HepG2 (cell line): ENCODE measurements around the gene KCNK7. TPM values are rescaled to one million over a fixed set of nuclear protein-coding genes. Genes with fewer than 3 reads are reported as not detected.

Experiments
- ATAC-seq: fragments of 200-7000 bp; cut with Tn5 transposase; 3 replicates; pipeline ENCODE4 v1.9.1; 2020; ENCODE audit warnings: mild to moderate bottlenecking, moderate library complexity
- BruUV-seq: library from RNA; stranded (reverse); fragments of 400-500 nt; replicated peaks from 2 replicates; lab custom pipeline; 2021; lab: Mats Ljungman, UMichigan
- CTCF ChIA-PET: fragments of 300-600 bp; formaldehyde crosslinking; extraction: SDS; loops from one replicate; lab custom pipeline; 2021; ENCODE audit warnings: low total read pairs, inconsistent platforms, low intra/inter-chr PET ratio; lab: Yijun Ruan, JAX
- POLR2A ChIA-PET: fragments of 350-600 bp; sonication (Branson Sonifier 250); formaldehyde crosslinking; loops from one replicate; lab custom pipeline; 2020; ENCODE audit warnings: antibody characterized with exemption, inconsistent platforms; lab: Yijun Ruan, JAX
- DNase-seq: peaks from one replicate; pipeline ENCODE4 v3.0.0-alpha.2; 2015; ENCODE audit warnings: low spot score
- FAIRE-seq: peaks from 3 replicates; lab custom pipeline; 2011; peaks lifted over from hg19 to GRCh38; lab: Jason Lieb, UNC
- H2AFZ ChIP-seq: one replicate; pipeline ENCODE4 v1.6.1; 2011; ENCODE audit warnings: low read length, inconsistent platforms
- H3K27ac ChIP-seq: fragments of 300-600 bp; 3 replicates; pipeline ENCODE4 v1.8.0; 2011; ENCODE audit warnings: mixed run types, mild to moderate bottlenecking, mixed read lengths, low read length, inconsistent platforms; ENCODE audit not compliant: insufficient read depth; ENCODE audit errors: extremely low read length
- H3K27me3 ChIP-seq, 2 experiments: fragments of 200-600 bp in 1 of 2; 2 replicates in 1 of 2; 3 replicates in 1 of 2; pipeline versions ENCODE4 v1.6.0 to v1.8.0; 2011; ENCODE audit warnings: low read length in 2 of 2, mild to moderate bottlenecking in 2 of 2, moderate library complexity in 2 of 2, inconsistent platforms in 1 of 2; ENCODE audit not compliant: insufficient read depth in 2 of 2, control insufficient read depth in 1 of 2
- H3K36me3 ChIP-seq, 2 experiments: fragments of 200-600 bp in 1 of 2; replicated peaks in 1 of 2; 2 replicates in 1 of 2; 3 replicates in 1 of 2; pipeline versions ENCODE4 v1.5.1 to v1.8.0; 2011; ENCODE audit warnings: low read length in 2 of 2, inconsistent platforms in 1 of 2; ENCODE audit not compliant: insufficient read depth in 2 of 2, control insufficient read depth in 1 of 2
- H3K4me1 ChIP-seq: 2 replicates; pipeline ENCODE4 v1.5.1; 2012; ENCODE audit warnings: low read length, inconsistent platforms; ENCODE audit not compliant: insufficient read depth
- H3K4me2 ChIP-seq: 2 replicates; pipeline ENCODE4 v1.6.0; 2011; ENCODE audit warnings: low read depth, low read length, inconsistent platforms
- H3K4me3 ChIP-seq, 3 experiments: fragments of 200-600 bp in 1 of 3; sonication (generic), shearing (Covaris generic) in 1 of 3; replicated peaks in 1 of 3; 2 replicates each; pipeline ENCODE4 v1.5.1; 2011 to 2016; ENCODE audit warnings: low read length in 3 of 3, inconsistent platforms in 2 of 3, low read depth in 2 of 3, mild to moderate bottlenecking in 2 of 3, control low read depth in 1 of 3, mixed read lengths in 1 of 3; ENCODE audit not compliant: insufficient read depth in 1 of 3
- H3K79me2 ChIP-seq: one replicate; pipeline ENCODE4 v1.6.1; 2011; ENCODE audit warnings: low read length, inconsistent platforms; ENCODE audit not compliant: insufficient read depth
- H3K9ac ChIP-seq: 2 replicates; pipeline ENCODE4 v1.6.0; 2011; ENCODE audit warnings: mild to moderate bottlenecking, low read depth, low read length, inconsistent platforms; ENCODE audit not compliant: insufficient read depth
- H3K9me3 ChIP-seq: 2 replicates; pipeline ENCODE4 v1.5.1; 2012; ENCODE audit warnings: mild to moderate bottlenecking, low read length
- H4K20me1 ChIP-seq: 2 replicates; pipeline ENCODE4 v1.6.0; 2011; ENCODE audit warnings: inconsistent platforms, mild to moderate bottlenecking, low read length, moderate library complexity; ENCODE audit not compliant: insufficient read depth
- ARNT ChIP-seq: fragments of 450-650 bp; IDR thresholded peaks from 2 replicates; pipeline ENCODE4 v1.6.1; 2017
- ELF1 ChIP-seq: sonication (generic); formaldehyde crosslinking; IDR thresholded peaks from 2 replicates; pipeline ENCODE4 v1.4.0; 2020; ENCODE audit warnings: missing genetic modification reagents
- ESRRA ChIP-seq: sonication (generic); formaldehyde crosslinking; IDR thresholded peaks from 2 replicates; pipeline ENCODE4 v1.5.1; 2020; ENCODE audit warnings: mild to moderate bottlenecking, low read depth, missing genetic modification reagents
- FLYWCH1 ChIP-seq: sonication (generic); formaldehyde crosslinking; IDR thresholded peaks from 2 replicates; pipeline ENCODE4 v1.8.1; 2023; ENCODE audit warnings: mild to moderate bottlenecking, missing genetic modification reagents
- MAFF ChIP-seq: IDR thresholded peaks from 2 replicates; pipeline ENCODE4 v1.6.1; 2011; ENCODE audit warnings: low read depth, low read length, improper control_type of control experiment
- MIER3 ChIP-seq: IDR thresholded peaks from 2 replicates; pipeline ENCODE4 v1.6.1; 2016; ENCODE audit warnings: missing compliant biosample characterization, borderline replicate concordance
- MIXL1 ChIP-seq: IDR thresholded peaks from 2 replicates; pipeline ENCODE4 v1.6.1; 2016
- RBAK ChIP-seq: sonication (generic); formaldehyde crosslinking; IDR thresholded peaks from 2 replicates; pipeline ENCODE4 v1.5.1; 2020; ENCODE audit warnings: mild to moderate bottlenecking, missing genetic modification reagents
- RELA ChIP-seq: sonication (generic); formaldehyde crosslinking; IDR thresholded peaks from 2 replicates; pipeline ENCODE4 v1.4.0; 2020; ENCODE audit warnings: missing genetic modification reagents
- ZFX ChIP-seq: sonication (generic); formaldehyde crosslinking; IDR thresholded peaks from 2 replicates; pipeline ENCODE4 v1.4.0; 2020; ENCODE audit warnings: mild to moderate bottlenecking, low read depth, missing genetic modification reagents, moderate library complexity
- ZNF136 ChIP-seq: sonication (generic); formaldehyde crosslinking; IDR thresholded peaks from 2 replicates; pipeline ENCODE4 v1.8.1; 2022; ENCODE audit warnings: low read depth, mild to moderate bottlenecking, moderate library complexity, missing genetic modification reagents
- ZNF652 ChIP-seq: IDR thresholded peaks from 2 replicates; pipeline ENCODE4 v1.6.1; 2016; ENCODE audit warnings: low read depth, borderline replicate concordance
- ZNF766 ChIP-seq: sonication (generic); formaldehyde crosslinking; IDR thresholded peaks from 2 replicates; pipeline ENCODE4 v1.5.0; 2020; ENCODE audit warnings: missing genetic modification reagents, borderline replicate concordance
- WGBS: methylation state at CpG from one replicate; pipeline ENCODE4 v1.1.6; 2017; ENCODE audit warnings: low lambda C conversion rate; 5-methylcytosine and 5-hydroxymethylcytosine counted together
- in situ Hi-C: cut with HindIII; loops from 2 replicates; pipeline ENCODE4 v1.10.0; 2017; ENCODE audit warnings: low pct_unique_long_range_greater_than_20kb; ENCODE audit not compliant: extremely low pct_ligation_motif_present
- intact Hi-C: fragments of 100-400 bp; cut with micrococcal nuclease; formaldehyde crosslinking; loops from one replicate; pipeline ENCODE4 v1.10.0; 2022; ENCODE audit not compliant: unreplicated experiment
- polyA plus RNA-seq, 8 experiments: library from polyadenylated mRNA; depleted of rRNA in 3 of 8; stranded (reverse) in 7 of 8; unstranded in 1 of 8; fragments of >200 nt; fragmentation: Illumina TruSeq in 4 of 8; extraction: Trizol in 4 of 8; gene quantifications; 2 replicates each; pipeline versions ENCODE4 v1.2.1 to v1.2.3, GENCODE V29; 2011 to 2016; ENCODE audit warnings: low read depth in 4 of 8, missing spikeins in 1 of 8, mixed read lengths in 1 of 8; ENCODE audit not compliant: insufficient read depth in 1 of 8
- total RNA-seq, 5 experiments: library from RNA; depleted of rRNA; stranded (reverse); fragments of >200 nt; fragmentation: Illumina TruSeq; extraction: Trizol; gene quantifications; 2 replicates each; pipeline ENCODE4 v1.2.3, GENCODE V29; 2016; ENCODE audit warnings: low read depth in 1 of 5
- TF ChIP-seq, protein P1 (sequence below): sonication (generic); formaldehyde crosslinking; IDR thresholded peaks from 2 replicates; pipeline ENCODE4 v1.4.0; 2020; ENCODE audit warnings: mild to moderate bottlenecking, missing genetic modification reagents

Gene KCNK7
- total and polyA plus RNA-seq, 2 of the 13 experiments (the other 11 are each of a cell fraction or from before 2014, with no cell fraction given): 0.11 TPM; not detected in 1

DNA sequence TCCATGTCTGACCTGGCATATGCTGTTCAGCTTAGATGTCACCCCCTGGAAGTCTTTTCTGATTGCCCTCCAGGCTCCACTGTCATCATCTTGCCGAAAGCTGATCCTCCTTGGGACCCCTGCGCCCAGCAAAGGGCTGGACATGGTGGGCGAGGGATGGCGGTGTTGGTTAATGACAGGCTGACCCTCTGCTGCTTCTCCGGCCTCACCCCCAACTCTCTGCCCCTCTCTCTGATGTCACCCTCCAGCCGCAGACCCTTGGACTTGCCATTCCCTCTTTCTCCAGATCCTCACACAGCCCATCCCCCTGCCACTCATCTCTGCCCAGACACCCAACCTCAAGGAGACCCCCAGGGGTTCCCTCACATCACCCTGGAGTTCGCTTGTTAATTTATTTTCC lies 17.5 kb downstream of the KCNK7 start:
- BruUV-seq: no TSS peak
- POLR2A ChIA-PET: interaction anchor here (1.3 to 2.1 kb wide), 5 partner anchors 10 to 36 kb away, joined by 3 to 11 read pairs (median 7); partner anchors contain the start of gene MAP3K11
- TF ChIP-seq MAFF (no peak), MIER3 (no peak), RBAK (CRISPR knock-in tag) (no peak), FLYWCH1 (CRISPR knock-in tag) (no peak), ELF1 (CRISPR knock-in tag) (no peak), RELA (no peak), ZNF136 (CRISPR knock-in tag) (no peak), ARNT (no peak), ZNF766 (CRISPR knock-in tag) (no peak), ZNF652 (CRISPR knock-in tag) (no peak), ESRRA (CRISPR knock-in tag) (no peak), MIXL1 (CRISPR knock-in tag) (no peak), ZFX (CRISPR knock-in tag) (no peak)
- TF ChIP-seq, protein P1, sequence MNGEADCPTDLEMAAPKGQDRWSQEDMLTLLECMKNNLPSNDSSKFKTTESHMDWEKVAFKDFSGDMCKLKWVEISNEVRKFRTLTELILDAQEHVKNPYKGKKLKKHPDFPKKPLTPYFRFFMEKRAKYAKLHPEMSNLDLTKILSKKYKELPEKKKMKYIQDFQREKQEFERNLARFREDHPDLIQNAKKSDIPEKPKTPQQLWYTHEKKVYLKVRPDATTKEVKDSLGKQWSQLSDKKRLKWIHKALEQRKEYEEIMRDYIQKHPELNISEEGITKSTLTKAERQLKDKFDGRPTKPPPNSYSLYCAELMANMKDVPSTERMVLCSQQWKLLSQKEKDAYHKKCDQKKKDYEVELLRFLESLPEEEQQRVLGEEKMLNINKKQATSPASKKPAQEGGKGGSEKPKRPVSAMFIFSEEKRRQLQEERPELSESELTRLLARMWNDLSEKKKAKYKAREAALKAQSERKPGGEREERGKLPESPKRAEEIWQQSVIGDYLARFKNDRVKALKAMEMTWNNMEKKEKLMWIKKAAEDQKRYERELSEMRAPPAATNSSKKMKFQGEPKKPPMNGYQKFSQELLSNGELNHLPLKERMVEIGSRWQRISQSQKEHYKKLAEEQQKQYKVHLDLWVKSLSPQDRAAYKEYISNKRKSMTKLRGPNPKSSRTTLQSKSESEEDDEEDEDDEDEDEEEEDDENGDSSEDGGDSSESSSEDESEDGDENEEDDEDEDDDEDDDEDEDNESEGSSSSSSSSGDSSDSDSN (CRISPR knock-in tag): no peak
- TF ChIP-seq, all 625 proteins: peak for 0
- peaks cover 1% of the 10 kb centered on the region for H3K79me2 ChIP-seq
- CTCF ChIA-PET: no interaction called here
- H3K27ac ChIP-seq: no peak overlapping the region
- peaks cover 2 to 9% of the 10 kb centered on the region in 2 experiments; a peak in 2 of 5 replicates for H3K36me3 ChIP-seq
- no peak overlapping the region for H3K4me3 ChIP-seq
- in situ Hi-C loops (loop anchor here (5.0 kb wide), 1 partner anchor 34 kb away; the partner anchor contains the start of gene MAP3K11), intact Hi-C loops (no loop called here)
- H3K9me3 ChIP-seq: no peaks in the 10 kb centered on the region
- no peak overlapping the region for H3K9ac ChIP-seq
- H4K20me1 ChIP-seq: no peaks in the 10 kb centered on the region
- no peak for DNase-seq
- peaks cover 48% of the 10 kb centered on the region for H3K4me1 ChIP-seq
- no peak overlapping the region for H3K4me2 ChIP-seq
- no peak overlapping the region for H2AFZ ChIP-seq
- FAIRE-seq: no peak
- ATAC-seq: no peak
- H3K27me3 ChIP-seq: no peaks in the 10 kb centered on the region
- 95% methylated on average over 7 of the region's 7 CpGs for WGBS
